NT2/D1 (cell line): ENCODE data around the gene SSBP2.

ENCODE experiments used
- DNase-seq: peaks from one replicate; pipeline ENCODE4 v3.0.0-alpha.2; 2011; ENCODE audit warnings: low read depth, low spot score
- H3K27me3 ChIP-seq: 2 replicates; pipeline ENCODE4 v1.6.0; 2011; ENCODE audit warnings: mild to moderate bottlenecking; ENCODE audit not compliant: insufficient read length, insufficient read depth
- H3K36me3 ChIP-seq: 2 replicates; pipeline ENCODE4 v1.6.1; 2011; ENCODE audit warnings: mild to moderate bottlenecking, low read length, mixed read lengths; ENCODE audit not compliant: insufficient read depth, insufficient read length
- H3K4me1 ChIP-seq: 2 replicates; pipeline ENCODE4 v1.5.1; 2011; ENCODE audit not compliant: insufficient read depth, insufficient read length
- H3K4me3 ChIP-seq: 2 replicates; pipeline ENCODE4 v1.5.1; 2011; ENCODE audit warnings: low read depth; ENCODE audit not compliant: insufficient read length
- H3K9ac ChIP-seq: 2 replicates; pipeline ENCODE4 v1.6.0; 2011; ENCODE audit warnings: low read depth; ENCODE audit not compliant: insufficient read length
- H3K9me3 ChIP-seq: 2 replicates; pipeline ENCODE4 v1.5.1; 2011; ENCODE audit warnings: mild to moderate bottlenecking, low read length; ENCODE audit not compliant: insufficient read depth
- SUZ12 ChIP-seq: IDR thresholded peaks from 2 replicates; pipeline ENCODE4 v1.6.1; 2011; ENCODE audit not compliant: insufficient read length, insufficient read depth; ENCODE audit errors: extremely low read depth
- YY1 ChIP-seq: IDR thresholded peaks from 2 replicates; pipeline ENCODE4 v1.6.1; 2011; ENCODE audit not compliant: insufficient read length, insufficient read depth
- ZNF274 ChIP-seq: IDR thresholded peaks from 2 replicates; pipeline ENCODE4 v1.6.1; 2011; ENCODE audit warnings: mild to moderate bottlenecking, low read depth, low read length

SSBP2 gene

DNA sequence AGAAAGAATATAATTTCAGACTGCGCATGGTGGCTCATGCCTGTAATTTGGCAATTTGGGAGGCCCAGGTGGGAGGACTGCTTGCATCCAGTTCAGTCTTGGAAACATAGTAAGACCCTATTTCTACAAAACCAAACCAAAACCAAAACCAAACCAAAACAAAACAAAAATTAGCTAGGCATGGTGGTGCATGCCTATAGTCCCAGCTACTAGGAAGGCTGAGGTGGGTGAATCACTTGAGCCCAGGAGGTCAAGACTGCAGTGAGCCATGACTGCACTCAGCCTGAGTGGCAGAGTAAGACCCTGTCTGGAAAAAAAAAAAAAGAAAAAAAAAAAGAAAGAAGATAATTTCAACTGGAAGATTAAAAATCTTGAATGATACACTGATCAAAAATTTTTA is 220.0 kb downstream of the SSBP2 start:
- Histone ChIP-seq H3K4me3 (no peak overlapping the region), H3K36me3 (no peaks in the 10 kb centered on the region), H3K9ac (no peak overlapping the region), H3K27me3 (no peaks in the 10 kb centered on the region), H3K4me1 (no peaks in the 10 kb centered on the region), H3K9me3 (no peaks in the 10 kb centered on the region)
- no peak for DNase-seq
- TF ChIP-seq ZNF274 (no peak), YY1 (no peak), SUZ12 (no peak)

DNA sequence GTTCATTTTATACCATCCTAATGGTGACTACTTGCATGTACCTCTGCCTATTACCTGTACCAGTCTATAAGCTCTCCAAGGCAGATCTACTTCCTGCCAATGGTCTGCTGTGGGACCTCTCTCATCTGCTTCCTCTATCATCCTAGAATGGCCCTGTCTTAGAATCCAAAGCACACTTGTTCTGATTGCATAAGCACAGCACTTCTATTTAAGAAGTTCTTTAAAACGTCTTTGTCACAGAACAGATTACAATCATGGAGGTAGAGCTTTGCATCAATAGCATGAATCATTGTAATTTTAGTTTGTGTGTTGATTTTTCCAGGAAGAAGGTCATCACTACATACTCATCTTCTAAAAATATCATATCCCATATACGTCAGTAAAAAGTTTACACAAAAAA is 225.2 kb downstream of the SSBP2 start:
- TF ChIP-seq YY1 (no peak), ZNF274 (no peak), SUZ12 (no peak)
- DNase-seq = no peak
- Histone ChIP-seq H3K27me3 (no peaks in the 10 kb centered on the region), H3K36me3 (no peaks in the 10 kb centered on the region), H3K9ac (no peak overlapping the region), H3K9me3 (no peaks in the 10 kb centered on the region), H3K4me1 (no peaks in the 10 kb centered on the region), H3K4me3 (no peak overlapping the region)

DNA sequence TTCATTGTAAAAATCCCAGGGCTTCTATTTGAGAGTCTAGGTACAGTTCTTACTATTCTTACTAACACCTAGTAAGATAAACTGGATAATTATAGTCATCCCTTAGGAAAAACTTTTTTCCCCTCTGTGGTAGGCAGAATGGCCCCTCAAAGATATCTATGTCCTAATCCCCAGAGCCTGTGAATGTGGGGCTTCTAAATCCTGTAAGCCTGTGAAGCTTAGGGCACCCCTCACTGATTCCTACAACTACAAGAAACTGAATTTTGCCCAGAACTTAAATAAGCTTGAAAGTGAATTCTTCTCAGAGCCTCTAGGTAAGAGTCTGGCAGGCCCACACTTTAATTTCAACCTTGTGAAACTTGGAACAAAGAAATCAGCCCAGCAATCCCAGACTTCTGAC is 226.9 kb downstream of the SSBP2 start:
- no peak for TF ChIP-seq SUZ12
- no peak for TF ChIP-seq ZNF274
- TF ChIP-seq YY1 = no peak
- DNase-seq = no peak
- no peaks in the 10 kb centered on the region for H3K27me3 ChIP-seq
- H3K9ac ChIP-seq = no peak overlapping the region
- no peaks in the 10 kb centered on the region for H3K9me3 ChIP-seq
- H3K36me3 ChIP-seq = no peaks in the 10 kb centered on the region
- no peaks in the 10 kb centered on the region for H3K4me1 ChIP-seq
- no peak overlapping the region for H3K4me3 ChIP-seq

DNA sequence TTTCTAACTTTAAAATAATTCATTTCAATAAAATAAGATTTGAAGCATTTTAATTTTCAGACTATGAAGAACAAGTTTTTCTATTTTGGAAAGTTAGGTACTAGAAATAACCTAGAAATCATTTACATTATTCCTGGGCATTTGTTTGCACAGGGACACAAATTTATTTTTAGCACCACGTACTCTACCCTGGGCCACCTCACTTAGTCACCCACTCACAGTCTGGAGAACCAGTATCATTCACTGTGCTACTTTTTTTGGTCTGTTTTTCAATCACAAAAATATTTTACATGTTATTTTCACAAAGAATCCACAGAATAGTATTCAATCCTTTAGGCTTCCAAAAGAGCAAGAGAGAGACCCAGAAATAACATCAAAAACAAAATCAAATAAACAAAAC is 228.3 kb downstream of the SSBP2 start:
- TF ChIP-seq YY1 (no peak), SUZ12 (no peak), ZNF274 (no peak)
- H3K36me3 ChIP-seq = no peaks in the 10 kb centered on the region
- no peaks in the 10 kb centered on the region for H3K4me1 ChIP-seq
- H3K9me3 ChIP-seq = no peaks in the 10 kb centered on the region
- H3K4me3 ChIP-seq = no peak overlapping the region
- H3K9ac ChIP-seq = no peak overlapping the region
- no peak for DNase-seq
- H3K27me3 ChIP-seq = no peaks in the 10 kb centered on the region

DNA sequence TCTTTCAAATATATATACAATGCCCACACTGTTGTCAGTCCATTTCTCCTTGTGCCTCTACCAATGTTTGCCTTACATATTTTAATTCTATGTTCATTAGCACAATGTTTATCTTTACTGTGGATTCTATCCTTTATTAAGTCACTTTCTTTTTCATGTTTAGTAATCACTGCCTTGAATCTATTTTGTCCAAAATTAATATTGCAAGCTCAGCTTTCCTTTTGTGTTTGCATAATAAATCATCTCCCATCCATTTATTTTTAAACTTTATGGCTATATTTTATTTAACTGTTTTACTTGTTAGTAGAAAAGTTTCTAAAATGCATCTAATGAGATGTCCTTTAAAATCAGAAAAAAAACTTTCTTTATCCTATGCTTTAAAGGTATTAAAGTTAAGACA is 230.1 kb downstream of the SSBP2 start:
- TF ChIP-seq ZNF274 = no peak
- no peak for TF ChIP-seq YY1
- no peak for TF ChIP-seq SUZ12
- no peaks in the 10 kb centered on the region for H3K36me3 ChIP-seq
- H3K4me1 ChIP-seq = no peaks in the 10 kb centered on the region
- no peaks in the 10 kb centered on the region for H3K27me3 ChIP-seq
- no peaks in the 10 kb centered on the region for H3K9me3 ChIP-seq
- no peak for DNase-seq
- no peak overlapping the region for H3K9ac ChIP-seq
- no peak overlapping the region for H3K4me3 ChIP-seq

DNA sequence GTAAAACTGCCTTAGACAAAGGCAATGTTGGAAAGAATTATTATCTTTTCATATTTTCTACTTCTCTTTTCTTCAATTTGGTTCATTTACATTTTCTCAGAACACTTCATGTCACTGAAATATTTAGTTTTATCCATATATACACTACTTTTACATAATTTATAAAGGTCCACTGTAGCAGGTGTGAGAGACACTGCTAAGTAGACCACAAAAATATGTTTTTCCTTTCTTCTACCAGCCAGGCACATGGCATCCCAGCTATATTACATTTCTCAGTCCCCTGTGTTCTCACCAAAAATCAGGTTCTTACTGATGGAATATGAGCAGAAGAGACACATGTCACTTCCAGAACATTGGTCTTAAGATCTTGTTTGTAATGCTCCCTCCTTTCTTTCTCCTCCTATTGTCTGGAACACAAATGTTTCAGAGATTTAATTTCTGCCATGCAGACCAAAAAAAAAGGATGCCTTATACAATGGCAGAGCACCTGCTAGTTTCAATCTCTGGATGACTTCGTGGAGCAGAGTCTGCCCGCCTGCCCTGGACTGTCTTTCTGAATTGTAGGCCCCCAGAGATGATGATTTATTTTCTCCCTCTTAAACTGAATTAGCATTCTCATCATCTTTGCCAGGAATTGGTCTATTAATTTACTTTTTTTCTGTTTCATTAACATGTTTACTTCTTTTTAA is 231.5 kb downstream of the SSBP2 start:
- Histone ChIP-seq H3K9me3 (no peaks in the 10 kb centered on the region), H3K4me1 (no peaks in the 10 kb centered on the region), H3K4me3 (no peak overlapping the region), H3K27me3 (no peaks in the 10 kb centered on the region), H3K9ac (no peak overlapping the region), H3K36me3 (no peaks in the 10 kb centered on the region)
- TF ChIP-seq ZNF274 (no peak), YY1 (no peak), SUZ12 (no peak)
- no peak for DNase-seq

DNA sequence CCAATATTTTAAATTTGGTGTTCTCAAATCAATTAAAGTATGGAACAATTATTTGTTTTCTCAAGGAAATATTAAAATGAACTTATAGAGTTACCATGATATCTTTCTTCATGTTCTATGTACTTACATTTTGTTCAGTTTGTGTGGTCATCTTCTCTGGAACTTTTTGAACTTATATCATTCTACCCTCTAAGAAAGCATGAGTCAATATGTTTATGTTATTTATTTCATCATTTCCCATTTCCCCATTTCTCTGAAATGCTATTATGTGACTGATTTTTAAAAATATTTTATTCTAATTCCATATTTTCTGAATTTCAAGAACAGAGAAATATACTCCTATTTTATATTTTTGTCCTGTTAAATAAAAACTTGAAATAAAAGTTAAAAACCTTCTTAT is 233.4 kb downstream of the SSBP2 start:
- H3K4me1 ChIP-seq = no peaks in the 10 kb centered on the region
- no peak overlapping the region for H3K9ac ChIP-seq
- H3K4me3 ChIP-seq = no peak overlapping the region
- no peaks in the 10 kb centered on the region for H3K27me3 ChIP-seq
- no peaks in the 10 kb centered on the region for H3K36me3 ChIP-seq
- no peak for DNase-seq
- H3K9me3 ChIP-seq = no peaks in the 10 kb centered on the region
- TF ChIP-seq ZNF274 (no peak), YY1 (no peak), SUZ12 (no peak)
